Activated CD4-positive, alpha-beta T cell treated with anti-CD3 and anti-CD28 coated beads, Interleukin-10, Interleukin-2, amounts not matched to agents 100 ng/mL and 50 ng/mL, durations not matched to agents 16 hours and 8 hours (primary cell): ENCODE data around the gene NR6A1.

ENCODE experiments used
- DNase-seq: peaks from one replicate; pipeline ENCODE4 v3.0.0-alpha.2; 2020

The NR6A1 gene

GRCh38 chr9:124555043-124555442, 216.1 kb downstream of the NR6A1 start:
- DNase-seq: no peak

- no peak for DNase-seq
These were observed 217.4 kb downstream of the NR6A1 start for GRCh38 chr9:124553738-124554137.

- no peak for DNase-seq
These were observed 218.9 kb downstream of the NR6A1 start for GRCh38 chr9:124552273-124552605.

GRCh38 chr9:124551472-124552272, 219.4 kb downstream of the NR6A1 start:
- DNase-seq: peak; percentile 47

GRCh38 chr9:124550072-124550471, 221.0 kb downstream of the NR6A1 start:
- DNase-seq: no peak

GRCh38 chr9:124549016-124549415, 222.1 kb downstream of the NR6A1 start:
- no peak for DNase-seq

GRCh38 chr9:124544535-124544934, 226.6 kb downstream of the NR6A1 start:
- DNase-seq: no peak

- no peak for DNase-seq
These were observed 229.3 kb downstream of the NR6A1 start for GRCh38 chr9:124541824-124542223.

GRCh38 chr9:124537926-124538325, 233.2 kb downstream of the NR6A1 start:
- no peak for DNase-seq

- DNase-seq: no peak
These were observed 235.3 kb downstream of the NR6A1 start for GRCh38 chr9:124535846-124536245.

GRCh38 chr9:124532897-124533296, 238.2 kb downstream of the NR6A1 start:
- no peak for DNase-seq

- no peak for DNase-seq
These were observed 240.0 kb downstream of the NR6A1 start for GRCh38 chr9:124531115-124531514.

- DNase-seq: no peak
These were observed 240.9 kb downstream of the NR6A1 start for GRCh38 chr9:124530246-124530645.

- no peak for DNase-seq
These were observed 243.3 kb downstream of the NR6A1 start for GRCh38 chr9:124527781-124528180.

- no peak for DNase-seq
These were observed 244.9 kb downstream of the NR6A1 start for GRCh38 chr9:124526174-124526573.

GRCh38 chr9:124522121-124523098, 248.7 kb downstream of the NR6A1 start:
- no peak for DNase-seq

- no peak for DNase-seq
These were observed 250.0 kb downstream of the NR6A1 start for GRCh38 chr9:124521142-124521541.

GRCh38 chr9:124520206-124520596, 250.9 kb downstream of the NR6A1 start:
- no peak for DNase-seq

GRCh38 chr9:124518116-124518515, 253.0 kb downstream of the NR6A1 start:
- no peak for DNase-seq

- no peak for DNase-seq
These were observed 253.5 kb downstream of the NR6A1 start for GRCh38 chr9:124517600-124517999.

GRCh38 chr9:124514874-124515273, 256.2 kb downstream of the NR6A1 start:
- no peak for DNase-seq

- no peak for DNase-seq
These were observed 257.0 kb downstream of the NR6A1 start for GRCh38 chr9:124514125-124514524.

GRCh38 chr9:124513376-124513994, 257.6 kb downstream of the NR6A1 start:
- DNase-seq: no peak

- no peak for DNase-seq
These were observed 258.3 kb downstream of the NR6A1 start for GRCh38 chr9:124512806-124513204.
